HG03378 (cell line): ENCODE data around the gene DMRTA2.

ENCODE experiments used
- ATAC-seq: cut with Tn5 transposase; IDR thresholded peaks from one replicate; pipeline ENCODE4 v1.9.1; 2021; ENCODE audit warnings: mild to moderate bottlenecking, moderate library complexity; ENCODE audit not compliant: unreplicated experiment

The DMRTA2 gene

DNA sequence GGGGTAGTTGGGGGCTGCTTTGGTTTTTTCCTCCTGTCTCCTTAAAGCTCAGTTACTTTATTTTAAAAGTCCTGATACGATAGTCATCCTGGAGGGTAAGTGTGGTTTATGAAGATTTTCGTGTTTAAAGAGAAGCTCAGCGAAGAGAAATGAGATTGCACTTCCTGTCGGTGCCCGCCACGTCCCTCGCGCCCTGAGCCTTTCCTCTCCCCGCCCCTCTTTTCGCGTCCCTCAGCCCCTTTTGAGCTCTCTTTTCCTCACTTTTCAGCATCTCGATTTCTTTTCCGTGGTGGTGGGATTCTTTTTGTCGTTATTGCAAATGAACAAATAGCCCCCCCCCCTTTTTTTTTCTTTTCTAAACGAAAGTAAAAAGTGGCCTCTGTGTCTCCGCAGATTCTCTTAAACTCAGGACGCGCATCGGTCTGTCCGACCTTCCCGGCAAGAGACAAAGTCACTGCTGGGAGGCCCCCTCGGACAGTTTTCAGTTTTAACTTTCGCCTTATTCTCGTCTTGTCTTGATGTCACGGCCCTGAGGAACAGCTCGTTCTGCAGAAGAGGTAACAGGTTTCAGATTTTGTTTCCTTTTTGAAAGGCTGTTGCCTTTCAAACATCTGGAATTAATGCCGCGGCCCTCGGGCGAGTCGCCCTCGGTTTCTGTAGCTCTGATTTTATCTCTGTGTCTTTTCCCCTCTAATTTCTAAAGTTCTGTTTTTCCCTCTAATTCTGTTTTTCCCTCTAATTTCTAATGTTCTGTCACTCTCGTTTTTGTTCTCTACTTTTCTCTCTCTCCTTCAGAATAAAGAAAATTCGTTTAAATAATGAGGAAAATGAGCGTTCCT, 1.0 kb upstream of the DMRTA2 start:
- ATAC-seq = no peak

DNA sequence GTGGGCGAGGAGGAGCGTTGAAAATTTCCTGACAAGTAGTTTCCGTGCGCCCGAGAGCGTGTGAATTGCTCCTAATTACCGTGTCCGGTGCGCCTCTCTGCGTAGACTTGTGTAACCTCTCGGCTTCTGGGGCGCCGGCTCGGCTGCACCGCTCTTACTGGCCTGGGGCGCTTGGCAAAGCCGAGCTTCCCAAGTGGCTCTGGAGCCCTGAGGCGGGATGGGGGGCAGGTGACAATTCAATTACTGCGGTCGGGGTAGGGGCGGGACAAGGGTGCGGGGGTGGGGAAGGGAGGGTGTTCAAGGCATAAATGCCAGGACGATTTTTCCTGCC, 392 bp upstream of the DMRTA2 start:
- no peak for ATAC-seq

DNA sequence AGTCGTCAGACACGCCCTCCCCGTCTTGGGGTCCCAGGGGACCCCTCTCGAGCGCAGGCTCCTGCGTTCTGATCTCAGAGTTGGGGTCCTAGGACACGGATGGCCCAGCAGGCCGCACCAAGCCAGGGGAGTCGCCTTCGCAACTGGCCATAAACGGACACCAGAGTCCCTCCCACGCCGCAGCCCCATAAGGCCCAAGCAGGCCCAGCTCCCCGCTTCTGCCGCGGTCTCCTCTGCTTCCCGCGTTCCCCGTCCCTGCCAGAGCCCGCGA, 633 bp downstream of the DMRTA2 start:
- no peak for ATAC-seq

DNA sequence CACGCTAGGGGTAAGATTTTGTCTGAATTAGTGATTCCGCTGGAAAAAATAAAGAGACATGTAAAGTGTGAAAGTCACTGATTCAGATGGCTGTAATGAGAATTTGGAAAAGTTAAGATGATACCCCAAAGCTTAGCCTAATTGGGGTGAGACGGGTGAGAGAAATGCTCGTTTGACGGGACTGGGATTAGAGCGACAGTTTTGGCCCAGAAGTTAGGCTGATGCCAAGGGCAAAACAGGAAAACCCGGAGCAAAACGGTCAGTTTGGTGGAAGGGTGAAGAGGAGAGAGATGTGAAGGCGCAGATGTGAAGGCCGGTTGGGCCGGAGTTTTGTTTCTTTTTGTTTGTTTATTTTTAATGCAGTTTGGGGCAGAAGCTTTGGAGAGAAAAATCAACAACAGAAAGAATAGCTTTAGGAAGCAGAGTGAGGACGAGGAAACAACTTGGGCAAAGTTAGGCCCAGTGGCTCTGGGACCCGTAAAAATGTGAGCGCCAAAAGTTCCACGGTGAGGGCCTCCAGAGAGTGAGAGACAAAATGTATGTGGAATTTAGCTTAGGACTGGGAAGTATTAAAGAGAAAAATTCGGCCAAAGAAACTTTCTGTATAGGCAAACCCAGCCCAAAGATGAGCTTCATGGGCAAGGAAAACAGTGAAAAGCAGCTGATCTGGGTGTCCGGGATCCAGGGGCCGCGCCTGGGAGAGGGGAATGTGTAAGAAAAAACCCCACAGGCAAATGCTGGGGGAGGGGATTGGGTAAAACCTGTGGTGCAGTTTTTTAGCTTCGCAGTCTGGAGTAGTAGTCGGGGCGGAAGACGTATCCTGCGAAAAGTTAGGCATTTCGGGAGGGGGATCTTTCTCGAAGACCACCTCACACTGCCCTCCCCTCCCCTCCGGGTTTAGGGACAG, 1.2 kb downstream of the DMRTA2 start:
- ATAC-seq = no peak

DNA sequence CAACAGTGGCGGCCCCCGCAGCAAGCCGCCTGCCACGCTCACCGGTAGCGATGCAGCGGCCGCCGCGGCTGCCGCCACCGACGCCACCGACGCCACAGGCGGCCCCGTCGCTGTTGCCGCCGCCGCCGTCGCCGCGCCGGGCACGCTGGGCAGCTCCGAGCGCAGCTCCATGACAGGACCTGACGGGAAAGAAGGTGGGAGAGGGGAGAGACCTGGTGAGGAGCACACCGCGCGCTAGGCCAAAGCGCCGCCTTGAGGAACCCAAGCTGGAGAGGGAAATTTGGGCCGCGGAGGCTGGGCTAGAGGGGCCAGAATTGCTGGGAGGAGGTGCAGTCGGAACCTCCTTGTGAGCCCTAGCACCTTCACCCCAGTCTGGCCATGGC, 1.9 kb downstream of the DMRTA2 start:
- ATAC-seq = no peak

DNA sequence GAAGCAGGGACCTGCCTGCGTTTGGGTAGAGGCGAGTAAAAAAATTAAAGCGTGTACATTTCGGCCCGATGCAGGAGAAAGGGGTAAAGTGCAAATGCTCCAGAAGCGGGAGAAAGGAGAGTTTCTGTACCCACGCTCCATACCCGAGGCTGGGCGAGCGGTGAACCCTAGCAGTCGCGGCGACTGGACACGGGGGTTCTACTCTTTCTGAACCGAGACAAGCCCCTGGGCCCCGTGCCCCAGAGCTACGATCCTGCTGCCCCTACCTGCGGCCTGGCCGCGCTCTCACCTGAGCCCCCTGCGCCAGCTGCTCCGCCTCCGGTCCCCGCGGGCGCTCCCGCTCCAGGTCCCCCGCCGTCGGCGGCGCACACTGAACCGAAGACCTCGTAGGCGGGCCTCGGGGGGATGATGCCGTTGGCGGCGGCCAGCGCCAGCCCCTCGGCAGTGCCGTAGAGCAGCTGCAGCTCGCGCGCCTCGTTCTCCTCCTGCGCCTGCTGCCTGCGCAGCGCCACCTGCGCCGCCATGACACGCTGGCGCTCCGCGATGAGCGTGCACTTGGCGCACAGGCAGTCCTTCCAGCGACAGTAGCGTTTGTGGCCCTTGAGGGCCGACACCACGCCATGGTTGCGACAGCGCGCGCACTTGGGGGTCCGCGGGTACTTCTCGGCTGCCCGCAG, 2.4 kb downstream of the DMRTA2 start:
- ATAC-seq = no peak

DNA sequence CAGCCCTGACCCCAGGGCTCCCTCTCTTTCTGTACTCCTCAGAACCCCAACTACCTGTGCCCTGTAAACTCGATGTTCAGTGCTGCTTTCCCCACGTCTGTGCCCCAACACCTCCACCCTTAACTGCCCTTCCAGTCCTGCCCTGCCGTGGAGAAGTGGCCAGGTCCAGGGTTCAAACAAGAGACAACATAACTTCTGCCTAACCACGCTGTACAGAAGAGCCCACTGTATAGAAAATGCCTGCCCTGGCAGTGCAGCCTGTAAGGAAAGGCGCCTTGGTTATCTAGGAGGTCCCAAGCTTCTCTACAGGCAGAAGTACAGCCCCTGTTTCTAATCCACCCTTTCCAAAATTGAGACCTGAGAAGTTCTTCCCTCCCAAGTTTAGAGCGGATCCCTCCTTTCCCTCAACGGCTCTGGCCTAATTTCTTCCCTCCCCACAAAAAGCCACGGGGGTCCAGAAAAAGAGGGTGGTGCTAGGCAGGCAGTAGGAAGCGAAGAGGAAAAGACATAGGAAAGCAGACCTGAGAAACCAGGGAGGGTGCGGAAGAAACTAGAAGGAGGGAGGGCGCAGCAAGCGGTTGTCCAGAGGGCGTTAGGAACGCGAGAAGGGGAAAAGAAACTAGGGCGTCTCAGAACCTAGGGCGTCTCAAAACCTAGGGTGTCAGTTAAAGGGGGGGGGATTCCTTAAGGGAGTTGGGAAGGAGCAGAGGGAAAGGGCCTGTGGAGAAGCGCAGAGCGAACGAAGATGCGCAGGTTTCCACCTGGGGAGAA, 3.2 kb downstream of the DMRTA2 start:
- no peak for ATAC-seq

DNA sequence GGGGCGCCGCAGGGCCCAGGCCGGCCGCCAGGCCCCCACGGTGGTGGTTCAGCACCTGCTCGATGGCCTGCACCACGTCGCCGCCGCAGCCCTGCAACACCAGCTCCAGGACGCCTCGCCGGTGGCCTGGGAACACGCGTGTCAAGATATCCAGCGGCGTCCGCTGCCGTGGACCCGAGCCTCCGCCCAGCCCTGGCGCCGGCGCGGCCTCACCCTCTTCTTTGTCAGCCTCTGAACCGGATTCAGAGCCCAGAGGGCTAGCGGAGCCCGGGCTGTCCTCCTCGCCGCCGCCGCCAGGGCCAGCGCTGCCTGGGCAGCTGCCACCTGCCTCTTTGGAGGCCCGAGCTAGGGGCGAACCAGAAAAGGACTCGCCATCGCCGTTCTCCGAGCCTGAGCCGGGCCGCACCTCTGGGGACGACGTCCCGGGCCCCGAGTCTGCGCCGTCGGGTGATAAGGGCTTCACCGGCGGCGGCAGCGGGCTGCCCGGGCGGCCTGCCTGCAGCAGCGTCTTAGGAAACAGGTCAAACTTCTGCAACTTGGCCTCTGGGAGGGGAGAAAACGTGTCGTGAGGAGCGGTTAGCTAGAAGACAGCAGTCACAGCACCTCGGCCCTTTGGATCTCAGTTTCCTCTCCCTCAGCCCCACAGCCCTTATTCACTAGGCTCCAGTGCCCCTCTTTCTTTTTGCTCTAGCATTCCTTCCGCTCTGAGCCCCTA, 3.9 kb downstream of the DMRTA2 start:
- no peak for ATAC-seq

DNA sequence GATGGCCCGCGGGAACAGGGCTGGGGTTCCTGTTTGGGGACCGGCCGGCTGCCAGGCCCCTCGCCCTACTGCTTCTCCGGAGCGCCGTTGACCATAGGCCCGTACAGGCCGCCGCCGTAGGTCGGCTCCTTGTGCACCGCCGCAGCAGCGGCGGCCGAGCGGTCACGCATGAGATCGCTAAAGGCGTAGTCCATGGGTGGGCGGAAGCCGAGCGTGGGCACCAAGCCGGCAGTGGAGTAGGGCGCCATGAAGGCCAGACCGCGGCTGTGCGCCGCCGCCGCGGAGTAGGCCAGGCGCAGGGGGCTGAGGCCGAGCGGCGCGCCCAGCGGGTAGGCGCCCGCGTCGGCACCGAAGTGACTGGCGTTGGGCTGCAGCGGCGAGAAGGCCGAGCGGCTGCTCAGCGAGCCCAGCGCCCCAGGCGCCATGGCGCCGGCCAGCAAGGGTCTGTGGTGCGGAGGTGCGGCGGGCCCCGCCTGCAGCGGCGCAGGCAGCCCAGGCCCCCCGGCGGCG, 4.6 kb downstream of the DMRTA2 start:
- ATAC-seq = no peak

DNA sequence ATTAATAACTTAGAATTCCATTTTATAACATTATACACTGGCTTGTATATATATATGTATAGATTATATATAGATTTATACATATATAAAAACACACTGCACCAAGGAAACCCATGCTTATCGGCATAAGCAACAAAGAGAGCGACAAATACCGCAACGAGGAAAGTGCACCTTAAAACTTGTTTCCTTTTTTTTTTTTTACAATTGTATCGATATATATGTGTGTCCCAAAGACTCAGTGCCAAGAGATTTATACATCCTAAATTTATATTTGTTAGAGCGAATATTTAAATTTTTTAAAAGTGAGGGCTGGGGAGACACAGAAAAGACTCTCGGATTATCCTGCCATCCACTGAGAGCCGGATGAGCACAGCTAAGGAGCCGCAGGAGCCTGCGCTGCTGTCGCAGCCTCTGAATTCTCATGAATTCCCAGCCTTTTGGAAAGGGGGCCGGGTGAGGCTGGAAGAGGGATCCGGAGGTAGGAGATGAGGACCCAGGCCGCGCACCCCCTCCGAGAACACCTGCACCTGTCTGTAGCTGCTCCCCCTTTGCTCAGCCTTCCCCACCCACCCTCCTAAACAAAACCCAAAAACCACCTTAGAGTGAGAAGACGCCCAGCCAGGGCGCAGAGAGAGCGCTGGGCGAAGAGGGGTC, 5.2 kb downstream of the DMRTA2 start:
- no peak for ATAC-seq

DNA sequence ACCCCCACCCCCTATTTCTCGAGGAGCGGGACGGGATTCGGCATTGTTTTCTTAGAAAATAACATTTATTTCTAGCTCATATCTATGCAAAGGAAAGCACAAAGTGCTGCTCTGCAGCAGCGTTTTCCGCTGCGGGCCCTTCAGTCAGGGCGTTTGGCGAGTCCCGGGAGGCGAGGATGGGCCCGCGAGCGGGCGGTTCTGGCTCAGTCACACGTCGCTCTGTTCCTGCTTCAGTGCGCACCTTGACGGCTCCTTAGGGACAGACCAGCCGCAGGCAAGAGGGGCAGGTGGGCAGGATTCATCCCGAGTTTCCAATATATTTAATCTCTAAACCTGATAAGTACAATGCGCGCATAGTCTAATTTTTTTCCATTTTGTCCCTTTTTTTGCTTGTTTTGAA, 5.7 kb downstream of the DMRTA2 start:
- ATAC-seq = no peak

DNA sequence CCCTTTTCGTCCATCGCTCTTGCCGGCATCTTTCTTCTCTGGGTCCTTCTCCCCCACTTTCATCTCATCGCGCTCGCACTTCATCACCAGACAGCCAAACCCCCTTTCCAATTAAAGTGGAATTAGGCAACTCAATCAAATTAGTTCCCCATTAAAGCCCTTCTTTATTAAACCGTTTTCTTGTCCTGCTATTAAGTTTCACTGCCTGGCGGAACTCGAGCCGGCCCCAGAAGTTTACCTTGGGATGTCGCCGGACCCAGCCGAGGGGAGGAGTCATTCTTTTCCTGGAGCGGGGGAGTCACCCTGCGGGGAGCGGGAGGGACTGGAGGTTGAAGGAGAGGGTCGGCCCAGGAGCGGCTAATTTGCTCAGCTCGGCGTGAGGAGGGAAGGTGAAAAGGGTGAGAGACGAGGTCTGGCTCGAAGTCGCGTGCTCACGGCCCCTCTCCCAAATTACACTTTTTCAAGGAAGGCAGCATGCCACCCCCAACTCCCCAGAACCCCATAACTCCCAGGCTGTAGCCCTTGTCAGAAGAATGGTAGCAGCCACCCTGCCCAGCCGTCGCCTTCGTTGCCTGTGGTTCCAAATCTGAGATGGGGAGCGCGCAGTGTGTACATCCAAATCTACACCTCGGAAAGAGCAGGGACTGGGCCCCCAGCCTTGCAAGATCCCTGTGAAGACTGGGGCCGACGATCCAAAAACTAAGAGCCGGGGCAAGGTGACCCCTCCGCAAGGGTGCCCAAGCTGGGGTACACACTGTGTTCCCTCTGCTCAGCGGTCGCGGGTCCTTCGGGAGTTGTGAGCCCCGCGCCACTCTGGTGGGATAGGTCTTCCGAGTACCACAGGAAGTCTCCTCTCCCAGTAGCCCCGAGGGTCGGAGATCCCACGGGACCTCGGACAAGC, 6.4 kb downstream of the DMRTA2 start:
- ATAC-seq = no peak

DNA sequence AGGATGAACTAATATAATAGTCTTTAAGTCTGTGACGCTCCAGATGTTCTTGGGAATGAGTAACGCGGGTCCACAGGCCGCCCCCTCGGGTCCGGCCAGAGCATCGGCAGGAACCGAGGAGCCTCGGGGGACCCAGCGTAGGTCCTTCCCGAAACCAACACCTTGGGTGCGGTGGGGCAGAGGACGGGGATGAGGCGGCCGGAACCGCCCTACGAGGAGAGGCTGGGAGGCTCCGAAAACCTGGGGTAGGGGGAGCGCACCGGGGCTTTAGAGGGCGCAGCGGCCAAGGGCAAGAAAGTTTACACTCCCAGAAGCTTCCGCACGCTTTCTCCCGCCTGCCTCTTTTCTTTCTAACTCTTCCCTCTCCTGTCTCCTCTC, 7.1 kb downstream of the DMRTA2 start:
- no peak for ATAC-seq

DNA sequence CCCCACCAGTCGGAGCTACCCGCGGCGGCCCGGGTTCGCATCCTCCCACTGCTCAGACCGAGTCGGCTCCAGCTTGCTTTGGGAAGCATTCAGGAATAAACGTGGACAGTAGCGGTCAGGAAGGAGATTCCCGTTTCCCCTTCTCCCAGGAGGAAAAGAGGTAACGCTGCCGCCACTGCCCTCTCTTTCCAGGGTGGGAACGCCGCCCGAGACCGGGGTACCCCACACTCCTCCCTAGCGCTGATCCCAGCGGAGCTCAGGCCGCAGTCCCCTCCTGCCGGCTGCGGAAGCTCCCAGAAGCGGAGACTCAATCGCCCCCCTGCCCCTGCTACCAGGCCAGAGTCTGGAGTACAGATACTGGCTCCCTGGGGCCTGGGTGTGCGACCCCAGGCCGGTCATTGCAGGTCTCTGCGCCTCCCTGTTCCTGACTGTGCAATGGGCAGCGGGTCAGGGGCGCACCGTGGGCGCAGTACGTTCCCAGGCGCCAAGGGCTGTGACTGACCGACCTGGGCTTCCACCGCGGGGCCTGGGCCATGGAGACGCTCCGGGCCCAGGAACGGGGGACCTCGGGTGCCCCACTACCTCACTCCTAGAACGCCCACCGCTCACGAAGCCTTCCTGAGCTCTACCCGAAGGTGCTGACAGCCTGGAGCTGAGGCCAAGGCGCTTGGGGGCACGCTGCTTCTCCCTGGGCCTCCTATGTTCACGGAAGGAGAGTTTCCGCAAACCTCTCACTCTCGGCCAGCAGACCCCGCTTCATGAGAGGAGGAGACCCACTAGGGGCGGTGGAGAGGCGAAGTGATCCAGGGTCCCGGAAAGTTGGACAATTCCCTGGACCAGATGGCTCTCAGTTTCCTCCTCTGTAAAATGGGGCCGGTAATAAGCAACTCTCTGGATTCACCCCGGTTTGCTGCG, 7.8 kb downstream of the DMRTA2 start:
- ATAC-seq = no peak

DNA sequence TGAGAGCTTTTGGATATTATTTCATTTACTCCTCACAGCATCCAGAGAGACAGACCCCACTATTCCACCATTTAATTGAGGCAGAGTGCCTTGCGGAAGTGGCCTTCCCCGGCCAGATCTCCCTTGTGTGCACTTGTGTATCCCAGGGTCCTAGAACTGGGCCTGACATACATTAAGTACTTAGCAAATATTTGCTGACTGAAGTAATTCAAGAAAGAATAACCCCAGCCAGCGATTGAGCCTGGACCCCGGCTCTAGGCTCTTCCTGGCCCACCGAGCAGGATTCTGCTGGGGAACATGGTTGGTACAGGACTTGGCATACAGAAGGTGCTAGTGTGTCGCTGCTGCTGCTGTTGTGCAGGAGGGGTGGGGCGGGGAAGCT, 8.4 kb downstream of the DMRTA2 start:
- no peak for ATAC-seq

DNA sequence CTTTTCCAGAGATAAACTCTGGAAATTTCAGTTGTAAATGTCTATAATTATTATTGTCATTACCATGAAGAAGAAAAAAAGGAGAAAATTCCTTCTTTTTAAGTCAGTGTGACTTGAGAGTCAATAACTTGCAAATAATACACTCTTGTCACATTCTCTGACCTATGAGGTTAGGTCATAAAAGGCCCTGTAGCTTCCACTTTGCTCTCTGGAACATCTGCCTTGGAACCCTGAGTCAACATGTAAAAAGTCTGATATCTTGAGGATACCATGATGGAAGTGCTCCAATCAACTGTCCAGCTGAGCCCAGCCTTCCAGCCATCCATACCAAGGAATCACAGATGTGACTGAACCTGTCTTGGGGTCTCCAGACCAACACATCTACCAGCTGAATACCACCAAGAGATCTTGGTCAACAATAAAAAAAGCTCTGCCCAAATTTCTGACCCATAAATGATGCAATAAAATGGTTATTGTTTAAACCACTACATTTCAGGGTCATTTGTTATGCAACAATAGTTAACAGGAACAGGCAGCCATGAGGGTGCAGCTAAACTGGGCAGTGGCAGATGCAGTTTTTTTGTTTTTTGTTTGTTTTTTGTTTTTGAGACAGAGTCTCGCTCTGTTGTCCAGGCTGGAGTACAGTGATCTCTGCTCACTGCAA, 10.3 kb downstream of the DMRTA2 start:
- ATAC-seq = no peak

DNA sequence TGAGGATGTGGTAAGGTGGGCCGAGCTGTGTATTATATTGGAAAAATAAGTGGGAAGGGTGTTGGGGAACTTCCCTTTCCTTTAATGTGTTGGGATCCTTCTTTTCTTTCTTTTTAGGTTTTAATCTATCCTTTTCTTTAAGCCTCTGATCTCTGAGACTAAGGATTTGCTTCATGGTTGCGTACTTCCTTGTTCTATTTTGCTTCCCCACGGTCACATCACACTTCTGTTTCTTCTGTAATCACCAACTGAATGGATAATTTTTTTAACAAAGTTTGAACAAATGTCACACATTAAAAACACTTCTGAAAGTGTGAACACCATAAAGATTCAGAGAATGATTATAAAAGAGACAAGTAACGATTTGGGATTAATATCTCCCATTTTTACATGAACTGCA, 17.4 kb downstream of the DMRTA2 start:
- no peak for ATAC-seq
